OCI-LY7 (cell line): ENCODE measurements around the gene ZYX. TPM values are rescaled to one million over a fixed set of nuclear protein-coding genes. Genes with fewer than 3 reads are reported as not detected.

Source experiments
- BruUV-seq: library from RNA; stranded (reverse); fragments of 400-500 nt; replicated peaks from 2 replicates; lab custom pipeline; 2021; lab: Mats Ljungman, UMichigan
- CTCF ChIA-PET: fragments of 300-600 bp; sonication (Branson Sonifier 250); formaldehyde crosslinking; loops from one replicate; lab custom pipeline; 2022; ENCODE audit warnings: antibody characterized with exemption; ENCODE audit not compliant: unreplicated experiment; lab: Charles Lee
- POLR2A ChIA-PET: fragments of 300-600 bp; sonication (Branson Sonifier 250); formaldehyde crosslinking; loops from one replicate; lab custom pipeline; 2022; ENCODE audit warnings: antibody characterized with exemption; lab: Charles Lee
- DNase-seq: peaks from one replicate; pipeline ENCODE4 v3.0.0-alpha.2; 2015; ENCODE audit warnings: low spot score
- H2AFZ ChIP-seq: fragments of 200-600 bp; sonication (generic), shearing (Covaris generic); 2 replicates; pipeline ENCODE4 v1.6.1; 2014; ENCODE audit warnings: mild to moderate bottlenecking, antibody characterized with exemption, low read length, moderate library complexity
- H3K27ac ChIP-seq: fragments of 200-600 bp; sonication (generic); 2 replicates; pipeline ENCODE4 v1.5.1; 2014; ENCODE audit warnings: mixed run types, low read depth, mild to moderate bottlenecking, moderate library complexity, low read length, inconsistent platforms; ENCODE audit not compliant: poor library complexity, severe bottlenecking
- H3K36me3 ChIP-seq: fragments of 200-600 bp; sonication (generic); 2 replicates; pipeline ENCODE4 v1.6.1; 2014; ENCODE audit warnings: mild to moderate bottlenecking, antibody characterized with exemption, low read length, moderate library complexity, mixed read lengths; ENCODE audit not compliant: insufficient read depth
- H3K4me1 ChIP-seq: fragments of 200-600 bp; sonication (generic); 2 replicates; pipeline ENCODE4 v1.5.1; 2014; ENCODE audit warnings: mild to moderate bottlenecking, low read length; ENCODE audit not compliant: insufficient read depth, poor library complexity, severe bottlenecking
- H3K4me2 ChIP-seq: fragments of 200-600 bp; sonication (generic); 2 replicates; pipeline ENCODE4 v1.6.1; 2014; ENCODE audit warnings: mild to moderate bottlenecking, low read length
- H3K4me3 ChIP-seq: fragments of 200-600 bp; sonication (generic); 2 replicates; pipeline ENCODE4 v1.5.1; 2014; ENCODE audit warnings: mild to moderate bottlenecking, low read depth, low read length; ENCODE audit not compliant: poor library complexity, severe bottlenecking
- H3K79me2 ChIP-seq: fragments of 200-600 bp; sonication (generic); 2 replicates; pipeline ENCODE4 v1.6.1; 2016; ENCODE audit warnings: low read depth, mild to moderate bottlenecking, low read length, moderate library complexity, mixed read lengths; ENCODE audit not compliant: insufficient read depth
- H3K9me2 ChIP-seq: fragments of 200-600 bp; sonication (generic); 2 replicates; pipeline ENCODE4 v1.6.1; 2016; ENCODE audit warnings: mild to moderate bottlenecking, low read length, mixed read lengths; ENCODE audit not compliant: insufficient read depth
- H3K9me3 ChIP-seq: fragments of 200-600 bp; sonication (generic); 2 replicates; pipeline ENCODE4 v1.6.1; 2014; ENCODE audit warnings: mild to moderate bottlenecking, mixed run types, low read length, mixed read lengths
- H4K20me1 ChIP-seq: fragments of 200-600 bp; sonication (generic); 2 replicates; pipeline ENCODE4 v1.6.1; 2014; ENCODE audit warnings: mild to moderate bottlenecking, antibody characterized with exemption, low read length, moderate library complexity, mixed read lengths; ENCODE audit not compliant: insufficient read depth
- EZH2phosphoT487 ChIP-seq: fragments of 200-600 bp; sonication (generic); IDR thresholded peaks from 2 replicates; pipeline ENCODE4 v1.6.1; 2018; ENCODE audit warnings: low read depth, borderline replicate concordance, mild to moderate bottlenecking, mixed run types, antibody characterized with exemption, low read length, moderate library complexity, mixed read lengths
- intact Hi-C: fragments of 100-400 bp; cut with micrococcal nuclease; formaldehyde crosslinking; loops from one replicate; pipeline ENCODE4 v1.10.0; 2022; ENCODE audit not compliant: unreplicated experiment
- total RNA-seq, 2 experiments: library from RNA; depleted of rRNA in 1 of 2; stranded (reverse); fragments of >200 nt in 1 of 2; shearing (Covaris generic) in 1 of 2; gene quantifications; 2 replicates each; pipeline ENCODE4 v1.2.3, GENCODE V29; 2014 to 2022
- TF ChIP-seq, protein P1 (sequence below): fragments of 200-600 bp; sonication (generic); conservative IDR thresholded peaks from 2 replicates; pipeline ENCODE4 v1.5.1; 2014; ENCODE audit warnings: mild to moderate bottlenecking, antibody characterized with exemption, low read length, moderate library complexity, mixed read lengths

The ZYX gene
- total RNA-seq, 2 experiments from 2014 or later, result 0.44 to 4.2 TPM

DNA sequence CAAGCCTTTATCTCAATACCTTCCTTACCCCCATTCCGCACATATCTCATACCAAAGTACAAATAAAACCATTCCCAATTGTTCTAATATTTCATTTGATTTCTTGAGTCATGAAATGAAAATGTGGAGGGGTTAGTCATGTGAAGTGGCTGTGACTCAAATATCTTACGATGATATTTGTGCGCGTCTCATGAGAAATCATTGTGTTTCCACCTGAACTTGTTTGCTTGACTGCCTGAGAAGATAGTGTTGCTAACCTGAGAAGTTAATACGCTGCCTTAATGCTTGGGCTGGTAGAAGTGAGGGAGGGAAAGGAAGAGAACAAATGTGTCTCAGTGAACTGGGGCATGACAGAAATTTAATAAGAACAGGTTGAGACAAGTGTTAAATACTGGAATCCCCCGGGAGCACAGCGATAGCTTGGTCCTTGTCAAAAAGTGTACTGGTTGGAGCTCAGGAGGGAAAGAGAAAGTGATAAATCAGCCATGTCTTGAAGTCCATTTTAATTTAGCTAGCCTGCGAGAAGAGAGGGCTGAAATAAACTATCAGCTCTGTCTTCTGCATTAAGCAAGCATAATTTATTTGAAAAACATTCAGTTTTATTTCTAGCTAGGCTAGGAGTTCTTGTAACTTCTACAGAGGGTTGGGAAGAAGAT is 34.7 kb downstream of the ZYX start:
- H3K4me2 ChIP-seq, result no peak overlapping the region
- BruUV-seq, result no TSS peak
- no peak overlapping the region for H3K27ac ChIP-seq
- no peak overlapping the region for H2AFZ ChIP-seq
- H3K4me1 ChIP-seq, result no peaks in the 10 kb centered on the region
- no peaks in the 10 kb centered on the region for H3K9me3 ChIP-seq
- POLR2A ChIA-PET, result interaction anchor here (1.8 kb wide), 1 partner anchor 9 kb away, joined by 4 read pairs; no protein-coding TSS in a partner anchor
- CTCF ChIA-PET, result interaction anchor here (1.1 kb wide), 1 partner anchor 175 kb away, joined by 6 read pairs; no protein-coding TSS in a partner anchor
- no peak for DNase-seq
- TF ChIP-seq EZH2phosphoT487, result no peak
- TF ChIP-seq, protein P1, sequence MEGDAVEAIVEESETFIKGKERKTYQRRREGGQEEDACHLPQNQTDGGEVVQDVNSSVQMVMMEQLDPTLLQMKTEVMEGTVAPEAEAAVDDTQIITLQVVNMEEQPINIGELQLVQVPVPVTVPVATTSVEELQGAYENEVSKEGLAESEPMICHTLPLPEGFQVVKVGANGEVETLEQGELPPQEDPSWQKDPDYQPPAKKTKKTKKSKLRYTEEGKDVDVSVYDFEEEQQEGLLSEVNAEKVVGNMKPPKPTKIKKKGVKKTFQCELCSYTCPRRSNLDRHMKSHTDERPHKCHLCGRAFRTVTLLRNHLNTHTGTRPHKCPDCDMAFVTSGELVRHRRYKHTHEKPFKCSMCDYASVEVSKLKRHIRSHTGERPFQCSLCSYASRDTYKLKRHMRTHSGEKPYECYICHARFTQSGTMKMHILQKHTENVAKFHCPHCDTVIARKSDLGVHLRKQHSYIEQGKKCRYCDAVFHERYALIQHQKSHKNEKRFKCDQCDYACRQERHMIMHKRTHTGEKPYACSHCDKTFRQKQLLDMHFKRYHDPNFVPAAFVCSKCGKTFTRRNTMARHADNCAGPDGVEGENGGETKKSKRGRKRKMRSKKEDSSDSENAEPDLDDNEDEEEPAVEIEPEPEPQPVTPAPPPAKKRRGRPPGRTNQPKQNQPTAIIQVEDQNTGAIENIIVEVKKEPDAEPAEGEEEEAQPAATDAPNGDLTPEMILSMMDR, result no peak
- H3K36me3 ChIP-seq, result no peaks in the 10 kb centered on the region
- no peak overlapping the region for H3K4me3 ChIP-seq
- no peaks in the 10 kb centered on the region for H3K9me2 ChIP-seq
- intact Hi-C loops, result loop anchor here (1.0 to 5.0 kb wide), 3 partner anchors 36 to 176 kb away; no protein-coding TSS in a partner anchor
- no peaks in the 10 kb centered on the region for H3K79me2 ChIP-seq
- H4K20me1 ChIP-seq, result no peaks in the 10 kb centered on the region

GRCh38 chr7:143416565-143417149 is 35.5 kb downstream of the ZYX start:
- H3K4me1 ChIP-seq, result no peaks in the 10 kb centered on the region
- no peak overlapping the region for H3K4me3 ChIP-seq
- no TSS peak for BruUV-seq
- no peak overlapping the region for H2AFZ ChIP-seq
- H4K20me1 ChIP-seq, result no peaks in the 10 kb centered on the region
- TF ChIP-seq EZH2phosphoT487, result no peak
- TF ChIP-seq, protein P1, result peak; percentile 96
- ChIA-PET POLR2A (interaction anchor here (0.6 to 1.8 kb wide), 4 partner anchors 10 to 400 kb away, joined by 3 to 4 read pairs (median 4); no protein-coding TSS in a partner anchor), CTCF (interaction anchor here (1.1 kb wide), 1 partner anchor 176 kb away, joined by 6 read pairs; no protein-coding TSS in a partner anchor)
- H3K9me3 ChIP-seq, result no peaks in the 10 kb centered on the region
- no peak overlapping the region for H3K27ac ChIP-seq
- no peaks in the 10 kb centered on the region for H3K79me2 ChIP-seq
- DNase-seq, result peak; percentile 54
- no peaks in the 10 kb centered on the region for H3K36me3 ChIP-seq
- H3K4me2 ChIP-seq, result no peak overlapping the region
- no peaks in the 10 kb centered on the region for H3K9me2 ChIP-seq
- intact Hi-C loops, result loop anchor here (1.0 to 5.0 kb wide), 3 partner anchors 36 to 176 kb away; no protein-coding TSS in a partner anchor
